NCI-H146 treated with DMSO at 0.1 percent for 48 hours (cell line): ENCODE results near the gene DDX17.

Experiments used
- DNase-seq: peaks from one replicate; lab custom pipeline; 2025; ENCODE audit not compliant: unreplicated experiment; lab: John Stamatoyannopoulos, UW

Gene DDX17

DNA sequence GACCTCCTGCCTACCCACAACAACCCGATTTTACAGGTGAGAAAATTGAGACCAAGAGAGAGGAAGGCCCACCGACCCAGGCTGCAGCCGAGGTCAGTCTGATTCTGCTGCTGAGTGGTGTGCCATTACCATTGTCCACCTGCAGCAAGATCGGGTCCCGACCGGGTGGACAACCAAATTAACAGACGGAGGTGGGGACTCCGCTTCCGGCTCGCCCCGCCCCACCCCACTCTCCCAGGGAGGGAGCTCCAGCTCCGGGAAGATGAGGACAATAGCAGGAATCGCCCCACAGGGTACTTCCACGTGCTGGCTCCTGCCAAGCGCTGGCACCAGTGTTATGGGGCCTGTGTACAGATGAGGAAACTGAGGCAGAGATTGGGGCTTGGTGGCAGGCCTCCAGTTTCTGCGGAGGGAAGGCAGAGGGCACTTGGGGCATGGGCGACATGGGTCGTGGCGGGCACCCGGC lies 38.6 kb downstream of the DDX17 start:
- no peak for DNase-seq

DNA sequence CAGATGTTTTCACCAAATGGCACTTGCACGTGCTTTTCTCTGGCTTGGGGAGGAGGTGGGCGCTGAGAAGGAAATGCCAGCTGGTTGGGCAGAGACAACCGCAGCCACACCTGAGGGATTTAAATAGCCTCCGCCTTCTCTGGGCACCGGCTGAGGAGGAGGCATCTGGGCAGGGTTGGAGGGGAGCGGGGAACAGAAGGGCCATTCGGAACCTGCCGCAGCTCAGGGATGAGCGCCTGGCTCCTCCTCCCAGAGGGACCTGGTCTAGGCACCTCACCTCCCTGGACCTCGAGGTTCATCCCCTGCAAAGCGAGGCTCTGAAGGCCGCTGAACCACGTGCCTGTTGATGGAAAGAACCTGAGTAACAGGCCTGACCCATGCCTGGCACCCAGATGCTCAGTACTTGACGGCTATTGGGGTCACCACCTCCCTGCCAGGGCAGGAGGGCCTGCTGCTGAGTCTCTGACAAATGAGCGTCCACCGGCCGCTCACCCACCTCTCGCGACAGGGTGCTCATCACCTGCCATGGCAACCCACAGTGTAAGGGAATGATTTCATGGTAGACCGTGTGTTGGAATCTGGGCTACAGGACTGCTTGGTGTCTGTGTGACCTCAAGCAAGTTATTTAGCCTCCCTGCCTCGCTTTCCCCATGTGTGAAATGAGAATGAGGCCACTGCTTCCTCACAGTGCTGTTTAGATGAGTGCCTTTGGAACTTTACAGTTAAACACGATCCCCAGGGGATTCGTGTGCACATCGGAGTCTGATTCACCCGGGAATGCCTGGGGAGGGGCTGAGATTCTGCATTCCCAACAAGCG lies 40.2 kb downstream of the DDX17 start:
- DNase-seq: no peak

DNA sequence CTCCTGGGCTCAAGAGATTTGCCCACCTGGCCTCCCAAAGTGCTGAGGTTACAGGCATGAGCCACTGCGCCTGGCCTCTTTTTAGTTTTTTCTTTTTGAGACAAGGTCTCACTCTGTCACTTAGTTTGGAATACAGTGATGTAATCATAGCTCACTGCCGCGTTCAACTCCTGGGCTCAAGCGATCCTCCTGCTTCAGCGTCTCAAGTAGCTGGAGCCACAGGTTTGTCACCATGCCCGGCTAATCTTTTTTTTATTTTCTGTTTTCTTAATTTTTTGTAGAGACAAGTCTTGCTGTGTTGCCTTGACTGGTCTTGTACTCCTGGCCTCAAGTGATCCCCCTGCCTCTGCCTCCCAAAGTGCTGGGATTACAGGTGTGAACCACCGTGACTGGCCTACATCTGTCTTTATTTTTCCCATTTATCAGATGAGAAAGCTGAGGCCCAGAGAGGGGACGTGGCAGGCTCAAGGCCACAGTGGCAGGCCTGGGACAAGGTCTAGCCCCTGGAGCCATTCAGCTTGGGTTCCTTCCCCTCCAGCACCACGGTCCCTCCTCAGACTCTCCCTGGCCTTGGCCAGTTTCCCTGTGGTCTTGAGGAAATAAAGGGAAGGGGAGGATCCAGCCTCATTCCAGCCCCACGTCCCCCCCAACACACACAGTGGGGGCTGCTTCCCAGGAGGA lies 41.0 kb downstream of the DDX17 start:
- no peak for DNase-seq

DNA sequence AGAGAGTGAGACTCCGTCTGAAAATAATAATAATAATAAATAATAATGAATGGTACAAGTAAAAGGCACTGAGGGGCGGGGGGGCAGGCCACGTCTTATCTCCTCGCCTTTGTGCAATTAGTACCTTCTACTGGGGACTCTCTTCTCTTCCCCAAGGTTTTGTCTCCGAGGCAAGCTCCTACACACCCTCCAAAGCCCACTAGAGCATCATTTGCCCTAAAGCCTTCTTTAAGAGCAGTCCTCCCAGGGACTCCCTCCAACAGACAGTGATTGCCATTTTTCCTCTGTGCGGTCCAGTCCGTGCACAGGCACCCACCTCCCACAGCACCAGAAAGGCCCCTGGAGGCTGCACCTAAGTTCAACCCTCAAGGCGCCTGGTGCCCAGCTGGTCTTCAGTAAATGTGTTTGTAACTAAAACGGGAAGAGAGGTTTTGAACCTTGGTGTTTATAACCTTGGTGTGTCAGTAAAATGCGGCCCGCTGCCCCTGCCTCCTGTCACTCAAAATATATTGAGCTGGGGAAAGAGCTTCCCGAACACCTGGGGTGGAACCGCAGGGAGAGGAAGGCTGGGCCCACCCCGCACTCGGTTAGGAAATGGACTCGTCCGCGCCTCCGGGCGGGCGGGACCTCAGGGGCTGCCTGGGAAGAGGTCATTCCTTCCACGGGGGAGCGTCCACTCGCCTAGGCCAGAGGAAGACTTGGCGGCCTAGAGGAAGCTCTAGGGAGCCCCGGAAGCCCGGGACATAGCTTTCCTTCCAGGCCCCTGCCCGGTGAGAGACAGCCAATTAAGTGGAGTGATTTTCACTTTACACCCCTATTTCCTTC lies 42.9 kb downstream of the DDX17 start:
- no peak for DNase-seq

DNA sequence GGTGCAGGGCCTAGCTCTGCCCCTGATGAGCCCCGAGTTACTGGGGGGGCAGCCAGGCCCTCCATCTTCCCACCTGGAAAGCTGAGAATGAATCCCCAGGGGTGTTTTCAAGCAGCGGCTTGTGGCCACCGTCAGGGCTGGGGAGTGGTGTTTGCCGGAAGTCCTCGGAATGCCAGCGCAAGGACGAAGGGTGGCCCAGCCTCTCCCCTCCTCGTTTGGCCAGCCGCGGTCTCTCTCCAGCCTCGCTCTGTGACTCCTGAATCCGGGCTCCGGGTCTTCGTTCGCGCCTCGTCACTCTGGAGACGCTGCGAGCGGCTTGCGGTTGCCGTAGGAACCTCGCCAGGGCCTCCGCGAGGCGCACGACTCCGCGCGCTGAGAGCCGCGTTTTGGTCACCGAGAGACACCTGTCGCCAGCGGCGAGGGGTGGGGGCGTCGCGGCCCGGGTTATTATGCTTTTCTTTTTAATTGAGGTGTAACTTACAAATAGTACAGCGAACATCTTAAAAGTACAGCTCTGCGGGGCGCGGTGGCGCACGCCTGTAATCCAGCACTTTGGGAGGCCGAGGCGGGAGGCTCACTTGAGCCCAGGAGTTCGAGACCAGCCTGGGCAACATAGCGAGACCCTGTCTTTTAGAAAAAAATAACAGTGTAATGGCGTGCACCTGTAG lies 44.6 kb downstream of the DDX17 start:
- DNase-seq: peak; percentile 65

DNA sequence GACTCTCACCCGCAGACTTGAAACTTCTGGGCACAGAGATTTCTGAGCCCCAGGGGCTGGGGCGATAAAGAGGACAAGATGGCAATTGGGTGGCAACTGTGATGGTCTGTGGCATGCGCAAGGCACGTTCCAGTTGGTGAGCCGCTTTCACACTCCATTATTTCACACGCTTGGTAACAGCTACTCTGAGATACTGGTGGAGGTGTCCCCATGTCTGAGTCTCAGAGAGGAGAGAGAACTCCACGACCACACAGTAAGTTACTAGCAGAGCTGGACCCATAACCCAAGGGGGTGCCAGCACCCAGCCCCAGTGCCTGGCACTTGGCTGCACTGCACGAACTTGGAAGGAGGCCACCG lies 45.1 kb downstream of the DDX17 start:
- no peak for DNase-seq

DNA sequence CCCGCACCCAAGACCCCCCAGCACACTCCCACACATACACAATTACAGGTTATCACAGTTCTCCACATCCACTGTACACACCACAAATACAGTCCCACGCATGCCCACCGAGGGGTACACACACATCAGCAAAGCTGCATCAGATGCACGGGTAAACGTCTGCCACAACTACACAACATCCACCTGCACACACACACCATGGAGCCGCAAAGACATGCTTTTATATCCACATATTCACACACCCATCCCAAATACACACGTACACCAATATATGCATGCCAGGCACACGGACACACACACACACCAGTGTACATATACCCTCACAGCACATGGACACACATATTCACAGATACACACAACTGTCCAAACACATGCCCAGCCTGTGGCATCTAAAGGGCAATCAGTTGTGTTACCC lies 45.7 kb downstream of the DDX17 start:
- DNase-seq: no peak

DNA sequence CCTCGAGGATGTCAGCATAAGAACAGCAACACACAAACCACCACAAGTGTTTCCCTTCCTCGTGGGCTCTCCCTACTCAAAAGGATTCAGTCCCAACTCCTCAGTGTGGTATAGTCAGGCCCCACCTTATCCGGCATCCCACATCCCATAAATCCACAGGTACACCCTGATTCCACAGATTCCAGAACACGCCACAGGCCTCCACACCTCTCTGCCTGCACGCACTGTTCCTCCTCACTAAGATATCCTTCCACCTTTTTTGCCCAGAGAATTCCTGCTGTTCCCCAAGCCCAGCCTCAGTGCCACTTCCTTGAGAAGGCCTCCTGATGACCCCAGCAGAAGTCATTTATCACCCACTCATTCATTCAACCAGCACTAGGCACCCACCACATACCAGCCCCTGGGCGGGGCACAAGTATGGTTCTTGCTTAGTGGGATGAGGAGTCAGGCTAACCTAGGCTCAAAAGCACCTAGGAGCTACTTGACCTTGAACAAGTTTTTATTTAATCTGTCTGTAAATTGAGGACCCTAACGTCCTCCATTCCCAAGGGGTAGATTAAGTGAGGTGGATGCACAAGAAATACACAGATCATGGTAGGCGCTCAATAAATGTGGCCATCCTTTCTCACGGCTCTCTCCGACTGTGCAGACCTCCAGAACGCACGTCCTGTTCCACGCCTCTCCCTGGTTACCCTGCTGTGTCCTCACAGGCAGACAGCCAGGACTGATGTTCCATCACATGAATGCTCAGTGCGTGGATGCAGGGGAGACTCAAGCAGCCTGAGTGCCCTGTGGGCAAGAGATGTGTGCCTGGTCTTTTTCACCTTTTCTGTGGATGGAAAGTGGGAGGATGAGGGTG lies 49.0 kb downstream of the DDX17 start:
- no peak for DNase-seq

DNA sequence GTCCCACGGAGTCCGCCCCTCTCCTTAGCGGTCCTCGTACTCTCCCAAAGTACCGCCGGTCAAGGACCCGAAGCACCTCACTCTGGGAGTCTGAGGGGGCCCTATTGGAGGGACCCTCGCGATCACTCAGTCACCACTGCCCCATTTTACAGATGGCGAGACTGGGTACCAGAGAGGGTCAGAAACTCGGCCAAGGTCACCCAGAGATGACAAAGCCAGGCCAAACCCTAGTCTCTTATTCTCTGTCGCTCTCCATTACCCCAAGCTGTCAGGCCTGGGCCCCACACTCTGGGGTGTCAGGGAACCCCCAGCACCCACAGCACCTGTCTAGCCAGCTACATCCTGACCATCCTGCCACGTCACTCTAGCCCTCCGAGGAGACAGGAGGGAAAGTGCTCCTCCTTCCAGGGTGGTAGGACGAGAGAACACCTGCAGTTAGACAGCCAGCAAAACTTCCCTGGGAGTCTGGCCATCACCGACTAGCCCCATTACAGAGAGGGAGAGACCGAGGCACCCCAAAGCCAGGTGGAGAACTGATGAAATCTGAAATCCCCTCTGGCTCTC lies 49.8 kb downstream of the DDX17 start:
- DNase-seq: no peak

DNA sequence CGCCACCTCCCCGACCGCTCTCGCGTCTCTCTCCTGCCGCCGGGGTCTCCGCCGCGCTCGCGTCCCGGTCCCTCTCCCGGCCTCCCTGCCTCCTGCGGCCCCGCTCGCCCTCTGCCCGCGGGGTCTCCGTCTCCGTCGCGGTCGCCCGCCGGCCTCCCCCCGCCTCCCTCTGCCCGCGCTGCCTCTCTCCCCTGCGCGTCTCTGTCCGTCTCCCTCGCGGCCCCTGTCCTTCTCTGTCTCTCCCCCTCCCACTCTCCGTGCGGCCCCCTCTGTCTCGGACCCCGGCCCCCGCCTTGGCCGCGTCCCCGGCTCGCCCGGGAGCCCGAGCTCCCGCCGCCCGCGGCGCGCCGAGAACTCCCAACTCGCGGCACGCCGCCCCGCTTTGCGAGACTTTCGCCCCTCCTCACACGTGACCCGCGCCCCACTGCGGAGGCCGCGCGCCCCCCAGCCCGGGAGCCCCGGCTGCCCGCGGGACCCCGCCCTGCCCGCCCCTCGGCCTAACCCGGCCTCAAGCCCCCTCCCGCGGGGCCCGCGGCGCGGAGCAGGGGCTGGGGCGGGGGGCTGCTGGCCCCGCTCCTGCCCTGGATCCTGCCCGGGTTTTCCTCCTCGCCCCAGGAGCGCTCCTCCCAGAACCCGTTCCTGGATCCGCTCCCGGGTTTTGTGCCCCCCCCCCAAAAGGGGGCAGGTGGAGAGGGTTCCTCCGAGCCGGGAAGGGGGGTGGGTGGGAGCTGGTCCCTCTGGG lies 50.4 kb downstream of the DDX17 start:
- no peak for DNase-seq

DNA sequence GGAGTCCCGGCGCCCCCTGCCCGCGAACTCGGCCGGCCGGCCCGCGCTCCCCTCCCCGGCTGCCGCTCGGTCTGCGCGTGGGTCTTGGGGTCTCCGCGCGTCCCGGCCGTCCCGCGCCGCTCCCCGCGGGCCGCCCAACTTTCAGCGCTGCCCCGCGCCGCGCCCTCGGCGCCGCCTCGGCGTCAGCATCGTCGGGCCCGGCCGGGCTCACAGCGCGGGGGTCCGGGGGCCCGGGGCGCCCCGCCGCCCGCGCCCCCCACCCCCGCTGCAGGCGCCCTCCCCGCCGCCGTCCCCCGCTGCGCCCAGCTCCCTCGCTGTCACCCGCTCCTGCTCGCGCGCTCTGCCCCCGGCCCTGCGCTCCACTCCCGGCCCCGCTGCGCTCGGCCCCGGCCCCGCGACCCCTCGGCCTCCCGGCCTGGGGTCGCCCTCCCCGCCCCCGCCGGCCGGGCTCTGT lies 51.0 kb downstream of the DDX17 start, which contains the start of gene KCNJ4:
Gene KCNJ4 (minus strand): TSS at position 124 of the 454 bp plus-strand sequence. CDS start 27,067 bp downstream, outside the sequence.
- DNase-seq: no peak

DNA sequence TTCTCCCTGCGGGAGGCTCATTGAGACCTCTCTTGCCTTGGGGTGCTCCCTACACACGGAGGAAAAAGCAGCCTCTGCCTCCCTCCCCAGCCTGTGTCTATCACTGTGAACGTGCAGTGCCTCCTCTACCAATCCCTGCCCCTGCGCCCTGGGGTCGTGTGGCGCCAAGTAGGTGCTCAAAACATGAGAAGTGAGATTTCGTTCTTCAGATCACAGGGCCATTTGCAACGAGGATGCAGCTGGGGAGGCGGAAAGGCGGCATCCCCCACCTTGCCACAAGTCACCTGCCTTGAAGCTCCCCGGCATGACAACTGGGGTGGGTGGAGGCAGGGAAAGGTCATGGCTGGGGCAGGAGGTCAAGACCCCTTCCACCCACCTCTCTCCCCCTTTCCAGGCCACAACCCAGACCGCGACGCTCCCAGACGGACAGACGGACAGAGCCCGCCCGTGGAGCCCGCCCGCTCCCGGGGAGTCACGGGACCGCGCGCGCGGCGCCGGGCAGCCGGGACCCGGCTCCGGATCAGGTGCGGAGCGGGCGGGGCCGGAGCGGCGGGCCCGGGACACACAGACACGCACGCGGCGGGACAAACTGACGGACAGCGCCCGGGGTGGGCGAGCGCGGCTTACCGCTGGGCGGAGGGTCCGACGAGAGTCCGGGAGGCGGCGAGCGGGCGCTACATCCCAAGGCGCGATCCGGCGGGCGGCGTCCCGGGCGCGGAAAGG lies 51.6 kb downstream of the DDX17 start:
- DNase-seq: no peak

DNA sequence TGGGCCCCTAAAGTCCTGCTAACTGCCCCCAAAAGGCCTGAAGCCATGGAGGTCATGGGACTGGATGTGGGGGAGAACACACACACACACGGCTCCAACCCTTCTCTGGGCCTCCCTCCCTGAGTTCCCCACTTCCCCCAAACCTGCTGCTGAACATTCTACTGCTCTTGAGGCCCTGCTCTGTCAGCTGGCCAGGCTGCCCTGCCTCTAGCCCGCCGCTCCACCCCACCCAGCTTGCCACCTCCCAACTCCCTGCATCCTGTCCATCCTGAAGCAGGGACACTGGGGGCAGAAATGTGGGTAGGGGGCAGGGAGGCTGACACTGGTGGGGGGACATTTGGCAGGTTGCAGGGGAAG lies 52.1 kb downstream of the DDX17 start:
- DNase-seq: no peak

DNA sequence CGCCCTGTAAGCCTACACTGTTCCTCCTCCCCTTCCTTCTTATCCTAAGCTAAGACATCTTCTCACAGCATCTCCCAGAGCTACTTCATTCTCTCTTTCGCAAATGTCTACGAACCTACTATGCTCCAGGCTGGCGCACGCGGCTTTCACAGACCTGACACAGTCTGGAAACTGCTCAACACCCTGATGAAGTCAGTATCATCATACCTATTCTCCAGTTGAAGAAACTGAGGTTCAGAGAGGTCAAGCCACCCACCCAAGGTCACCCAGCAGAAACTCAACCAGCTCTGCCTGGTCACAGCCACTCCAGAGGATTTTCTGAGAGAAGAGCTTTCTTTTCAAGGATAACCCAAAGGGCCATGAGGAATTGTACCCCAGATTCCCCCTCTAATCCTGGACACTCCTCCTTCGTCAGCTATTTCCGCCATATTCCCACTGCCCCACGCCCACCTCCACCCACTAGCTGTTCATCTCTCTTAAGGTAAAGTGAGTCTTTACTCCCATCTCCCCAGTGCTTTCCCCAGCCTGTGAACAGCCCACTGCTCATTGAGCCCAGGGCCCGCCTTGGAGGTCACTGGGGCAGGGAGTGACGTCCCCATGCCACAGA lies 52.9 kb downstream of the DDX17 start:
- no peak for DNase-seq

DNA sequence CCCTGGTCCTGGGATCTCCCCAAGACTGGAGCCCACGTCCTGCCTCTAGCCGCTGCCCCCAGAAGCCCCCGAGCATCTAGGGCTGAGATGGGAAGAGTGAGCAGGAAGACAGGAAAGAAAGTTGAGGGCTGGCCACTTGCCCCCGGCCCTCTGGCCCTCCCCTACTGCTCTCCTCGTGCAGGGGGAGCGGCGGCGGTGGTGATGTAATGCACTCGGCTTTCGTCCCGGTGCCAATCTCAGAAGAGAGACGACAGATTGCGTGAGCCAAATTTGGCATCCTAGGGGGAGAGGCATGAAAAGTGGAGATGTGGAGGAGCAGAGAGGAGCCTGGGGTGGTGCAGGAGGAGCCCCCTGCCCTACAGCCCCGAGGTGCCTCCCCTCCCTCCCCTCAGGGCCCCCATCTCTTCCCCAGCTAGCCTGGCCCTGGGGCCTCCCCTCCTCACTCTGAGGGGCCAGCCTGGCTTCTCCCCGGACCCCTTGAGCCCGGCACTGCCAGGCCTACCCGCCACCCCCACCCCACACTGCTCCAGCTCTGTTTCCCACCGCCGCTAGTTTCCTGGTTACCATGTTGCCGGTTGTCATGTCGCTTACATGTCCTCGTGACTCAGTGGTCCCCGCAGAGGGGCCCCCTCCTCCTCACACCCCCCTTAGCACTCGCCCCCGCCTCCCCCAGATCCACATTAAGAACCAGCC lies 53.6 kb downstream of the DDX17 start:
- no peak for DNase-seq

DNA sequence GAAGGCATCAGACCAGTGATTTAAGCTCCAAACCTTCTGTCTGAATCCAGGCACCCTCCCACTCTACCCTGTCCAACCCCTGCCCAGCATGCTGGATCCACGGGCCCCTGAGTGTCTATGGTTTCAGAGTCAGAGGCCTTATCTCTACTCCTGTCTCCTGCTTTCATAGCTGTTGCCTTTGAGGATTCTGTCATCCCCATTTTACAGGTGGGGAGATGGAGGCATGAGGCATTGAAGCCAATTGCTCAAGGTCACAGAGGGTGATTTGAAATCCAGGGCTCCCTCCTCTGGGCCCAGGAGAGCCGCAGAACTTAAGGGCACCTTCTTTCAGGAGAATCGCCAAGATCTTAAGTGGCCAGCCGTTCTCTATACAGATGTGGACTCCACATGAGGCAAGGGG lies 54.2 kb downstream of the DDX17 start:
- DNase-seq: no peak

DNA sequence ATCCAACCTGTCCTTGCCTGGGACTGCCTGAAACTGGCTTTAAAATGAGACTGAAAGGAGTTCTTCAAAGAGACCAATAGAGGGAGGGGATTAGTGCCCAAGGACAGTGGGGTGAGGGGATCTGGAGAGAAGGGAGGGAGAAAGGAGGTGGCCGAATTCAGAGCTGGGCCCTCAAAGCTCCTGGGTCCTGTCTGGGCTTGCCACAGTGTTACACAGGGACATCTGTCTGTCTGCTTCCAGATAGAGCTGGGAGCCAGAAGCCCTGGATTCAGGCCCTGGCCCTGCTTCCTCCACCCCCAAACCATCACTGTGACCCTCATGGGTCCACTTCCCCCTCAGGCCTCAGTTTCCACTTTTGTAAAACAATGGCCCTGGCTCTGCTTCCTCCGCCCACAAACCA lies 54.7 kb downstream of the DDX17 start:
- DNase-seq: no peak
